B cell (primary cell): ENCODE results near the gene RPL19. TPM values are rescaled to one million over a fixed set of nuclear protein-coding genes. Genes with fewer than 3 reads are reported as not detected.
A peak's percentile ranks its signal among the peaks of the same experiment; 100 is the strongest.

Experiments
- ATAC-seq: fragments of 200-7000 bp; cut with Tn5 transposase; one replicate; pipeline ENCODE4 v1.10.0; 2021; ENCODE audit warnings: low read depth, mild to moderate bottlenecking, moderate number of reproducible peaks, moderate library complexity
- CTCF ChIA-PET: fragments of 350-600 bp; sonication (Branson Sonifier 250); formaldehyde crosslinking; loops from one replicate; lab custom pipeline; 2021; ENCODE audit warnings: antibody characterized with exemption, inconsistent platforms; lab: Charles Lee
- POLR2A ChIA-PET: fragments of 350-600 bp; sonication (Branson Sonifier 250); formaldehyde crosslinking; loops from one replicate; lab custom pipeline; 2021; ENCODE audit warnings: antibody characterized with exemption; lab: Charles Lee
- DNase-seq: peaks from one replicate; pipeline ENCODE4 v3.0.0; 2013
- H2AFZ ChIP-seq: 2 replicates; pipeline ENCODE4 v1.6.1; 2012; ENCODE audit warnings: mild to moderate bottlenecking, low read depth, low read length; ENCODE audit not compliant: insufficient read depth, poor library complexity, severe bottlenecking
- H3K27ac ChIP-seq, 2 donors: 1 replicate in 1 of 2; 2 replicates in 1 of 2; pipeline ENCODE4 v1.5.1; 2012 to 2013; ENCODE audit warnings: low read length in 2 of 2, mild to moderate bottlenecking in 2 of 2, moderate library complexity in 1 of 2
- H3K27me3 ChIP-seq, 4 experiments: fragments of 200-600 bp in 1 of 4; sonication (generic) in 1 of 4; replicated peaks in 1 of 4; 1 replicate in 2 of 4; 2 replicates in 2 of 4; pipeline versions ENCODE4 v1.6.1 to v1.7.0; 2013 to 2016; ENCODE audit warnings: low read length in 3 of 4, mild to moderate bottlenecking in 2 of 4, mixed read lengths in 1 of 4, moderate library complexity in 1 of 4; ENCODE audit not compliant: insufficient read depth in 4 of 4, control insufficient read depth in 3 of 4; ENCODE audit errors: control extremely low read depth in 1 of 4
- H3K36me3 ChIP-seq, 2 experiments: replicated peaks in 1 of 2; 1 replicate in 1 of 2; 2 replicates in 1 of 2; pipeline versions ENCODE4 v1.6.1 to v1.7.1; 2013; ENCODE audit warnings: low read length in 1 of 2; ENCODE audit not compliant: insufficient read depth in 2 of 2, control insufficient read depth in 1 of 2; ENCODE audit errors: control extremely low read depth in 1 of 2, extremely low read depth in 1 of 2
- H3K4me1 ChIP-seq, 2 donors: fragments of 200-600 bp in 1 of 2; sonication (generic) in 1 of 2; 1 replicate in 1 of 2; 2 replicates in 1 of 2; pipeline versions ENCODE4 v1.5.1 to v1.6.1; 2013 to 2017; ENCODE audit warnings: low read length in 2 of 2; ENCODE audit not compliant: control insufficient read depth in 2 of 2, insufficient read depth in 2 of 2
- H3K4me2 ChIP-seq: replicated peaks from 2 replicates; pipeline ENCODE3; 2012; ENCODE audit warnings: mild to moderate bottlenecking, low read depth, low read length; ENCODE audit not compliant: poor library complexity, severe bottlenecking
- H3K4me3 ChIP-seq, 5 experiments: fragments of 200-600 bp in 1 of 5; sonication (generic) in 1 of 5; 1 replicate in 3 of 5; 2 replicates in 2 of 5; pipeline versions ENCODE4 v1.5.1 to v1.7.0; 2011 to 2016; ENCODE audit warnings: low read length in 4 of 5, mild to moderate bottlenecking in 4 of 5, low read depth in 2 of 5, control low read depth in 1 of 5, moderate library complexity in 1 of 5; ENCODE audit not compliant: insufficient read depth in 1 of 5; ENCODE audit errors: control extremely low read depth in 1 of 5, extremely low read depth in 1 of 5
- H3K79me2 ChIP-seq: fragments of 200-600 bp; sonication (generic); one replicate; pipeline ENCODE4 v1.6.0; 2016; ENCODE audit warnings: low read length; ENCODE audit not compliant: control insufficient read depth, insufficient read depth
- H3K9ac ChIP-seq: fragments of 200-600 bp; sonication (generic); 2 replicates; pipeline ENCODE4 v1.6.1; 2017; ENCODE audit warnings: mild to moderate bottlenecking, low read length, moderate library complexity
- H3K9me3 ChIP-seq, 3 donors: one replicate each; pipeline versions ENCODE4 v1.6.1 to v1.7.1; 2013; ENCODE audit warnings: low read length in 2 of 3; ENCODE audit not compliant: control insufficient read depth in 2 of 3, insufficient read depth in 1 of 3; ENCODE audit errors: control extremely low read depth in 1 of 3
- H4K20me1 ChIP-seq: 2 replicates; pipeline ENCODE4 v1.6.0; 2012; ENCODE audit warnings: mild to moderate bottlenecking, low read length; ENCODE audit not compliant: insufficient read depth, control insufficient read depth, poor library complexity, severe bottlenecking
- H3K27ac Mint-ChIP-seq: one replicate; pipeline ENCODE4 v1.8.0; 2021; ENCODE audit warnings: mixed read lengths
- H3K27me3 Mint-ChIP-seq: one replicate; pipeline ENCODE4 v1.8.0; 2021; ENCODE audit warnings: mixed read lengths
- H3K4me1 Mint-ChIP-seq: one replicate; pipeline ENCODE4 v1.8.0; 2021; ENCODE audit warnings: mixed read lengths
- H3K4me3 Mint-ChIP-seq: one replicate; pipeline ENCODE4 v1.8.0; 2021; ENCODE audit warnings: mixed read lengths
- H3K9me3 Mint-ChIP-seq: one replicate; pipeline ENCODE4 v1.8.0; 2022; ENCODE audit warnings: mixed read lengths; ENCODE audit not compliant: insufficient read depth
- CTCF ChIP-seq: fragments of 200-600 bp; IDR thresholded peaks from one replicate; pipeline ENCODE4 v1.8.0; 2022; ENCODE audit warnings: antibody characterized with exemption, mild to moderate bottlenecking
- EZH2 ChIP-seq: IDR thresholded peaks from 2 replicates; pipeline ENCODE4 v1.6.1; 2012; ENCODE audit warnings: borderline replicate concordance, low read depth, mild to moderate bottlenecking, moderate library complexity, low read length; ENCODE audit not compliant: insufficient read depth, poor library complexity, severe bottlenecking
- WGBS: methylation state at CpG from one replicate; pipeline ENCODE4 v1.1.5; 2013; ENCODE audit warnings: missing lambda C conversion rate; ENCODE audit not compliant: insufficient coverage; 5-methylcytosine and 5-hydroxymethylcytosine counted together
- intact Hi-C: fragments of 100-400 bp; cut with micrococcal nuclease; formaldehyde crosslinking; loops from one replicate; pipeline ENCODE4 v1.10.0; 2022
- polyA plus RNA-seq: library from polyadenylated mRNA; depleted of rRNA; stranded (reverse); fragments of >200 nt; gene quantifications from 2 replicates; pipeline ENCODE4 v1.2.3, GENCODE V29; 2012
- total RNA-seq, 2 donors: library from RNA; stranded (reverse); fragments of 120-200 nt in 1 of 2; gene quantifications; 1 replicate in 1 of 2; 2 replicates in 1 of 2; pipeline versions ENCODE4 v1.2.3 to v1.2.4, GENCODE V29; 2013 to 2022

RPL19 gene
- total and polyA plus RNA-seq, 2 donors (not counting 1 experiment from before 2014, with no cell fraction given) = 3,041 to 3,233 TPM

DNA sequence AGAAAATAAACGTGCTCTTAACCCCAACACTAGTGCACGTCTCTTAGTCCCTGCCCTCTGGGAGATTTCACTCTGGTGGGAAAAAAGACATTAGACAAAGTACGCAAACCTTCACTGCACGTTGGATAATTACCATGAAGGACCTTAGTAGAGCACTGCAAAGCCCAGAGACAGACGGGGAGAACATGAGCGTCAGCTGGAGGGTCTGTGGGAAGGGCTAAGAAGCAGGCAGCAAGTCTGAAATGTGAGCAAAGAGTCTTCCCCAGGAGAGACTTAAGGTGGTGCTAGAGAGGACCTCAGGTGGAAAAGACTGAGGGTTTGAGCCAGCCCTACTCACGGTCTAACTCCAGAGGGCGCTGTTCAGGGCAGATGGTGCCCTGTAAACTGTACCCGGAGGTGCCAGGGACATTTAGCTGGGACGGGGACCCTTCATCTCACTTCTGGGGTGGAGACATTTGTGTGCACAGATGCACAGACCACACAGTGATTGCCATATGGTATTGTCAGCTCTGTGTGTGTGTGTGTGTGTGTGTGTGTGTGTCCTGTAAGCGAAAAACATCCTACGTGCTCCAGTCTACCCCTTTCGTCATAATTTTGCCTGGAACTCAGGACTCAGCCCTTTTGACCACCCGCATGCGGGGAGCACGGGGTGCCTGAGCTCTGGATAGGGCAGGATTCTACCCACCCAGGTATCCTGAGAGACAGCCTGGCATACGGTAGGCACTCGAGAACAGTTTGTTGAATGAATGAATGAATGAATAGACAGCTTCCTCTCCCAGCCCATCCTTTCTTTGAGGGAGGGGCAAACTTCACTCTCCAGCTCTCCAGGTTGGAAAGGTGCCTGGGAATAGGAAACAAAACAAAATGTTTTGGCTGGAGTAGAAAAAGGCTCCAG lies 35.7 kb downstream of the RPL19 start:
- Histone ChIP-seq H3K79me2 (no peaks in the 10 kb centered on the region), H3K27ac (no peak overlapping the region), H3K36me3 (no peaks in the 10 kb centered on the region), H3K9me3 (peaks cover 0 to 3% (median 0%) of the 10 kb centered on the region in 3 donors), H3K4me2 (no peak overlapping the region), H3K4me1 (peaks cover 25 to 35% of the 10 kb centered on the region in 2 donors), H4K20me1 (no peaks in the 10 kb centered on the region), H3K4me3 (no peak overlapping the region), H3K9ac (no peak overlapping the region), H3K27me3 (peaks cover 0 to 17% (median 16%) of the 10 kb centered on the region in 4 experiments), H2AFZ (no peak overlapping the region)
- Mint-ChIP-seq H3K9me3 (no peaks in the 10 kb centered on the region), H3K27ac (peak overlapping the region; percentile 56), H3K4me1 (peaks cover 31% of the 10 kb centered on the region), H3K4me3 (no peak overlapping the region), H3K27me3 (peaks cover 22% of the 10 kb centered on the region)
- ChIA-PET POLR2A (interaction anchor here (0.6 to 0.7 kb wide), 2 partner anchors 10 to 166 kb away, joined by 3 read pairs; partner anchors contain the start of genes FBXL20 and STAC2), CTCF (interaction anchor here (0.8 to 21.4 kb wide), 5 partner anchors 8 to 382 kb away, joined by 3 to 707 read pairs (median 5); partner anchors contain the start of genes RPL19 and RPL23)
- TF ChIP-seq EZH2 (no peak), CTCF (peak; percentile 57)
- 36% methylated on average over 12 of the region's 18 CpGs for WGBS
- ATAC-seq (peak; percentile 22), DNase-seq (peak; percentile 63)
- intact Hi-C loops = loop anchor here (5.0 kb wide), 1 partner anchor 84 kb away; the partner anchor contains the start of gene PLXDC1
